Esophagus (tissue), 2 donors: ENCODE measurements around the gene MED12L. TPM values are rescaled to one million over a fixed set of nuclear protein-coding genes. Genes with fewer than 3 reads are reported as not detected.
"Not testable (repeated sequence)": the region's sequence is repeated elsewhere in the genome, so short reads cannot be mapped to it uniquely, and the experiment has no call there.

ENCODE experiments used
- H3K27ac ChIP-seq, 2 donors: one replicate each; pipeline ENCODE4 v1.5.1; 2013; ENCODE audit warnings: low read depth in 2 of 2, mild to moderate bottlenecking in 2 of 2, inconsistent platforms in 1 of 2, low read length in 1 of 2, moderate library complexity in 1 of 2
- H3K27me3 ChIP-seq, 2 donors: one replicate each; pipeline ENCODE4 v1.6.1; 2013; ENCODE audit warnings: low read length in 2 of 2, control low read depth in 1 of 2, mild to moderate bottlenecking in 1 of 2; ENCODE audit not compliant: insufficient read depth in 2 of 2, control insufficient read depth in 1 of 2
- H3K36me3 ChIP-seq, 2 donors: one replicate each; pipeline ENCODE4 v1.6.1; 2013; ENCODE audit warnings: low read length in 1 of 2; ENCODE audit not compliant: control insufficient read depth in 2 of 2, insufficient read depth in 2 of 2
- H3K4me1 ChIP-seq, 2 donors: one replicate each; pipeline ENCODE4 v1.6.1; 2013; ENCODE audit warnings: low read length in 1 of 2; ENCODE audit not compliant: control insufficient read depth in 2 of 2, insufficient read depth in 2 of 2
- H3K4me3 ChIP-seq, 2 donors: one replicate each; pipeline ENCODE4 v1.5.1; 2013; ENCODE audit warnings: low read length in 2 of 2, mild to moderate bottlenecking in 2 of 2, low read depth in 1 of 2, moderate library complexity in 1 of 2
- H3K9me3 ChIP-seq, 2 donors: one replicate each; pipeline ENCODE4 v1.6.1; 2013; ENCODE audit warnings: mild to moderate bottlenecking in 2 of 2, low read depth in 1 of 2, low read length in 1 of 2, moderate library complexity in 1 of 2; ENCODE audit not compliant: control insufficient read depth in 2 of 2, insufficient read depth in 1 of 2
- WGBS, 2 donors: extraction: QIAGEN DNeasy Blood & Tissue Kit; methylation state at CpG; one replicate each; pipeline ENCODE4 v1.1.7; 2013; 5-methylcytosine and 5-hydroxymethylcytosine counted together
- polyA plus RNA-seq, 2 donors: library from polyadenylated mRNA; stranded (reverse); fragments of 200-250 nt; gene quantifications; one replicate each; pipeline ENCODE4 v1.2.3, GENCODE V29; 2013
- donor health status: healthy with polysubstance abuse.
- donor health status: Bipolar disorder and iron deficiency.

The MED12L gene
- polyA plus RNA-seq, 2 donors, result 0.05 to 0.08 TPM

DNA sequence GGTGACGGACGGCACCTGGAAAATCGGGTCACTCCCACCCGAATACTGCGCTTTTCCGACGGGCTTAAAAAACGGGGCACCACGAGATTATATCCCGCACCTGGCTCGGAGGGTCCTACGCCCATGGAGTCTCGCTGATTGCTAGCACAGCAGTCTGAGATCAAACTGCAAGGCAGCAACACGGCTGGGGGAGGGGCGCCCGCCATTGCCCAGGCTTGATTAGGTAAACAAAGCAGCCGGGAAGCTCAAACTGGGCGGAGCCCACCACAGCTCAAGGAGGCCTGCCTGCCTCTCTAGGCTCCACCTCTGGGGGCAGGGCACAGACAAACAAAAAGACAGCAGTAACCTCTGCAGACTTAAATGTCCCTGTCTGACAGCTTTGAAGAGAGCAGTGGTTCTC is 156.5 kb downstream of the MED12L start:
- 78 to 88% methylated on average over 9 to 18 of the region's 18 CpGs for WGBS, 2 donors
- H3K9me3 ChIP-seq, H3K36me3 ChIP-seq, H3K4me3 ChIP-seq, H3K4me1 ChIP-seq, H3K27me3 ChIP-seq, H3K27ac ChIP-seq: not testable (repeated sequence)

DNA sequence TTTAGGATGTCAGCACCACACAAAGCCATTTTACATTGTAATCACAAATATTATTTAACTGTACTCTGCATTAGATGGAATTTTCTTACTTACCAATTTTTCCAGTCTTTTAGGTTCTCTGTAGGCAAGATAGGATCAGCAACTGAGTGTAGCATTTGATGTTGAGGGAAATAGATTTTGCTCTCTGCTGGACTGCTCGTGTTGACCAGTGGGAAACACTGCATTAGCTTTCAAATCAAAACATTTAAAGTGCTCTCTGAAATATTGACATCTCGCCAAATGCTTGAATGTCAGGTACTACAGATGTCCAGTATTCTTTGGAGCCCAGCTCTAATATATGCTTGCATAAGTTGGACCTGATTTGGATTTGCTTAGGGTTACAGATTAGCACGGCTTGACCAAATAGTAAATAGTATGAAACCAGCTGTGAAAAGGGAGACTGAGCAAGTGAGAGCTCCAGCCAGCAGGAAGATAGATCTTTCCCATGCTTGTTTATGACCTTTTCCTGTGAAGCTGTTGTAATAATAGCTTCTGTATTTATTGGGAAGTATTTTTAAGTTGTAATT is 163.4 kb downstream of the MED12L start:
- Histone ChIP-seq H3K27me3 (no peaks in the 10 kb centered on the region), H3K9me3 (no peaks in the 10 kb centered on the region), H3K36me3 (no peaks in the 10 kb centered on the region), H3K4me3 (no peak overlapping the region), H3K27ac (no peak overlapping the region), H3K4me1 (no peaks in the 10 kb centered on the region)
- WGBS, 2 donors, result 40 to 50% methylated on average over 3 of the region's 3 CpGs

DNA sequence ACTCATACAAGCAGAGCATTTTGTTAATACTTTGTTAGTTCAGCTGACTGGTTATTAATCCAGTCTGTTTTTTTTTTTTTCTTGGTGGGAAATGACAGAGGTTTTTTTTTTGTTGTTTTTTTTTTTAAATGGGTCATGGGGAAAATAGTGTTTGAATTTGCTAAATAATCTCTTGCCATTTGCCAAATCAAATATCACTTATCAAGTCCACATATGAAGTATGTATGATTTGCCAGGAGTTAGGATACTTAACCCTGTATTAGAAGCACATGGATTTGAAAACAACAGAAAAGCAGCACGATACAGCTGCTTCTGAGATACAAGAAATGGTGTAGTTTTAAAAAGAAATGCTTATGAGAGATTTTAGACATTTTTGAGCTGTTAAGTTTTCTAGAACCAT is 171.3 kb downstream of the MED12L start:
- no peaks in the 10 kb centered on the region for H3K9me3 ChIP-seq
- no peaks in the 10 kb centered on the region for H3K36me3 ChIP-seq
- no peaks in the 10 kb centered on the region for H3K4me1 ChIP-seq
- no peaks in the 10 kb centered on the region for H3K27me3 ChIP-seq
- 68 to 75% methylated on average over 1 of the region's 1 CpG for WGBS, 2 donors
- no peak overlapping the region for H3K4me3 ChIP-seq
- H3K27ac ChIP-seq, result no peak overlapping the region

DNA sequence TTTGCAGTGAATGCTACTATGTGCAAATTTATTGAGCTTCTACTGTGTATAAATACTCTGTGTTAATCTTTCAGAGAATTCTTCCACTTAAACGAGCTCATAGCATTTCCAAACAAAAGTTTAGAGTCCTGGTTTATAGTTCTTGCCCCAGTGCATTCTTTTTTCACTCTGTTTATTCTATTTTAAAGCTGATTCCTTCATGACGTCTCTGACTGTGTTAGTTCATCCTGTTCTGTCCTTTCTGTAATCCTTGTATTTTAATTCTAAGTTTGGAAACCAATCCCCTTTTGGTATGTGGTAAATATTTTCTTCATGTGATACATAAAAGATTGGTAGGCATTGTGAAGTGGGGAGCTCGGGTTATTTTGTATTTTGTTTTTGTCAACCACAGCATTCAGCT is 174.2 kb downstream of the MED12L start:
- Histone ChIP-seq H3K4me1 (no peaks in the 10 kb centered on the region), H3K27ac (peak overlapping the region in 1 of 2 donors; percentile 7)
- WGBS, 2 donors, result 60 to 64% methylated on average over 3 of the region's 3 CpGs

DNA sequence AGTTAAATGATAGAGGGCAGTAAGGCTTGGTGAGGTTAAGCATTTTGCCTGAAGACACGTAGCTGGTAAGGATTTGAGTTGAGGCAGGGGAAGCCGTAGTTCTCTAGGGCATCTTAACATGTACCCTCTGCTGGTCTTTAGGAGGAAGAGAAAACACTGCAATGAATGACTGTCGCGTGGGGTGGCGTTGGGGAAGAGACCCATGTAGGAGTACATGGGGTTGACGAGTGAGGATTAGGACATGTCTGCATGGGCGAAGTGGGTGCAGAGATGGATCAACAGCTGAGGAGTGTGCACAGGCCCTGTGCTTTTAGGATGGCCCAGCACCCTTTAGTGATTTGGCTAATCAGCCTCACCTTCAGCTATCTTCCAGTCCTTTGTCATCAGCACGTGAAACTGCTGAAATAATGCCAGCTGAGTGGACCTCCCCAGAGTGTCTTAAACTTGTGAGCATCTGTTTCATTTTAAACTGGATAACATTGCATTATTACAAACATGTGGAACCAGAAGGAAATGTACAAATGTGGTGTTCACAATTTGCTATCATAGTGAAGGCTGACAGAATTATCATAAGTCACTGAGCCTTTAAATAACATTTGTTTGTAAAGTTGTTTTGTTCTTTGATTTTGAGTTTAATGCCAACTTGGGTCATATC is 177.5 kb downstream of the MED12L start:
- Histone ChIP-seq H3K4me3 (no peak overlapping the region), H3K9me3 (no peaks in the 10 kb centered on the region), H3K36me3 (no peaks in the 10 kb centered on the region), H3K27me3 (no peaks in the 10 kb centered on the region), H3K4me1 (no peaks in the 10 kb centered on the region), H3K27ac (peak overlapping the region; percentile 44 to 52)
- 76 to 79% methylated on average over 8 of the region's 8 CpGs for WGBS, 2 donors

More for the DNA sequence above, 174.2 kb downstream of the MED12L start:
- H3K4me3 ChIP-seq, result no peak overlapping the region
- no peaks in the 10 kb centered on the region for H3K36me3 ChIP-seq
- H3K9me3 ChIP-seq, result no peaks in the 10 kb centered on the region
- no peaks in the 10 kb centered on the region for H3K27me3 ChIP-seq

DNA sequence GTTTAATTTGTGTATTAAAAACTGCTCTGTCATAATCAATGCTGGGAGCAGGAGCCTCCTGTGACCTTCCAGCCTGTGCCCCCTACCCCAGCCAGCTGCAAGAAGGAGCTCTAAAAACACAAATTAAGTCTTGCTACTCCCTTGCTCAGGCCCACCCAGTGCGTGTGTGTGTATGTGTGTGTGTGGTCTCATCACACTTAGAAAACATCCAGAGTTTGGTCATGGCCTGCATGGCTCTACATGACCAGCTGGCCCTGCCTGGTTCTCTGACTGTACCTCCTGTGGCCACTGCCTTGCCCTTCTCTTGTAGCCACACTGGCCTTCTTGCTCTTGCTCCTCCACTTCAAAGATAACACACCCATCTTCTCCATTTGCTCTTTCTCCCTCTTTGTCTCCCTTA is 179.1 kb downstream of the MED12L start:
- WGBS, 2 donors, result 89 to 91% methylated on average over 1 of the region's 1 CpG
- H3K4me1 ChIP-seq, result no peaks in the 10 kb centered on the region
- peak overlapping the region; percentile 33 to 52 for H3K27ac ChIP-seq
- no peaks in the 10 kb centered on the region for H3K27me3 ChIP-seq
- no peak overlapping the region for H3K4me3 ChIP-seq
- H3K9me3 ChIP-seq, result no peaks in the 10 kb centered on the region
- no peaks in the 10 kb centered on the region for H3K36me3 ChIP-seq

DNA sequence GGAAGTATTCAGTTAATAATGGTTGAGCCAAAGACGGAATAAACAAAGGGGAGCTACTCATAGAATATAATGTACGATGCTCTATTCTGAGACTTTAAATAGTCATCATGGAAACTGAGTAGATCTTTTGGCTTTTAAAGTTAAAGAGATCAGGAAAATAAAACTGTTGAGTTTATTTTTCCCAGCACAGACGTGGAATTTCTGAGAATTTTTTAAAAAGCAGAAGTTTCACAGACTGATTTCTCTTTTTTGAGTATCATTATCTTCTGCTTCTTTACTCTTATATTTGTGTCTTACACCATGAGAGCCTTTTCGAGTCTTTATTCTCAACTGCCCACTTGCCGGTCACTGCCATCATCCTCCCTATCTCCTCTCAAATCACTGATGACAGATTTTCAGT is 179.7 kb downstream of the MED12L start:
- Histone ChIP-seq H3K4me1 (no peaks in the 10 kb centered on the region), H3K4me3 (no peak overlapping the region), H3K36me3 (no peaks in the 10 kb centered on the region), H3K9me3 (no peaks in the 10 kb centered on the region), H3K27me3 (no peaks in the 10 kb centered on the region), H3K27ac (peak overlapping the region in 1 of 2 donors; percentile 58)
- 84% methylated on average over 5 of the region's 5 CpGs for WGBS, 2 donors

DNA sequence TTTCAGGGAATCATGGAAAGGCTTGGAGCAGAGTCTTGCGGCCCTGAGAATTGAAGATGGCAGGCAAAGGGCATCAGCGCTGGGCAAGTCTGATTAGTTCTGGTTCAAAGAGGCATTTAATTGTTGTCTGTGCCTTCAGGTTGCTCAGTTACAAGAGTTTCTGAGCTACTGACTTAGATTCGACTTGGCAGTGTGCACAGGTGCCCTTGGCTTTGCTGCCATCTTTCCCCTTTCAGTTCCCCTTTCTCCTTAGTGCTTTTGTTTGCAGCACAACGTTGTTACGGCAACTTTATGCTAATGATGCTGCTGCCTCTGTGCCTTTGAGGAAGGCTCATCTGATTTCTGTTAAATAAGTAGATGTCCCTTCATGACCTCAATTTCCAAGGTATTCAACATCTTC is 180.4 kb downstream of the MED12L start:
- no peaks in the 10 kb centered on the region for H3K4me1 ChIP-seq
- no peaks in the 10 kb centered on the region for H3K36me3 ChIP-seq
- peak overlapping the region; percentile 31 to 58 for H3K27ac ChIP-seq
- WGBS, 2 donors, result 72 to 73% methylated on average over 5 of the region's 5 CpGs
- H3K4me3 ChIP-seq, result no peak overlapping the region
- H3K9me3 ChIP-seq, result no peaks in the 10 kb centered on the region
- no peaks in the 10 kb centered on the region for H3K27me3 ChIP-seq

DNA sequence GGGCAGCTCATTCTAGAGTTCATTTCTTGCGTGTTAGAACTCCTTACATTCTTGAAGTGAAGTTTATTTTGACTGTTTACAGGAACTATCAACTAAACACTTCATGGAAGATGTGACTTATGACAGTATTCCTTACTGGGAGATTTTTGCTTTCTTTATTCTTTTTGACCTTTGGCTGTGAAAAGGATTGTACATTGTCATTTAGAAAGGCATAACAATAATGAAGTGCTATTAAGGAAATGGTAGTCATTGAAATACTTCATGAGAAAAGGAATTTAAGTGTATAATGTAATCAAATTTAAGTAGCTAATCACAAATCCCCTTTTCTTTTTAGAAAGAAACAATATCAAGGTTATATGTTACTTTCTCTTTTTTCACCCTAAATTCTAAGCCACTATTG is 181.6 kb downstream of the MED12L start:
- Histone ChIP-seq H3K27ac (no peak overlapping the region), H3K9me3 (no peaks in the 10 kb centered on the region), H3K27me3 (no peaks in the 10 kb centered on the region), H3K36me3 (no peaks in the 10 kb centered on the region), H3K4me3 (no peak overlapping the region), H3K4me1 (no peaks in the 10 kb centered on the region)
- WGBS, 2 donors, result 87 to 95% methylated on average over 1 of the region's 1 CpG
